ENCODE measurements around the gene WDSUB1.
A peak's percentile ranks its signal among the peaks of the same experiment; 100 is the strongest.

Gene WDSUB1

GRCh38 chr2:159265171-159265576, 21.3 kb downstream of the WDSUB1 start:
- no peak for DNase-seq

- DNase-seq = no peak
Measured at GRCh38 chr2:159262904-159263303, 23.6 kb downstream of the WDSUB1 start.

GRCh38 chr2:159262226-159262625, 24.3 kb downstream of the WDSUB1 start:
- DNase-seq = no peak

GRCh38 chr2:159256159-159256558, 30.3 kb downstream of the WDSUB1 start:
- DNase-seq = no peak

- DNase-seq = no peak
Measured at GRCh38 chr2:159252905-159253304, 33.6 kb downstream of the WDSUB1 start.

GRCh38 chr2:159251296-159252173, 35.0 kb downstream of the WDSUB1 start:
- DNase-seq = no peak

- peak in 1 of 2 donors; percentile 19 for DNase-seq
Measured at GRCh38 chr2:159249990-159250715, 36.4 kb downstream of the WDSUB1 start.

GRCh38 chr2:159246325-159246988, 40.0 kb downstream of the WDSUB1 start:
- DNase-seq = no peak

- no peak for DNase-seq
Measured at GRCh38 chr2:159243529-159243928, 43.0 kb downstream of the WDSUB1 start.

GRCh38 chr2:159234868-159235267, 51.6 kb downstream of the WDSUB1 start:
- DNase-seq = no peak

- DNase-seq = no peak
Measured at GRCh38 chr2:159232456-159233170, 53.9 kb downstream of the WDSUB1 start.

GRCh38 chr2:159230145-159230877, 56.2 kb downstream of the WDSUB1 start:
- no peak for DNase-seq

GRCh38 chr2:159229476-159230144, 56.9 kb downstream of the WDSUB1 start:
- DNase-seq = no peak

GRCh38 chr2:159228081-159228581, 58.4 kb downstream of the WDSUB1 start:
- DNase-seq = no peak

GRCh38 chr2:159227467-159227866, 59.0 kb downstream of the WDSUB1 start:
- DNase-seq = peak in 1 of 2 donors; percentile 15

- DNase-seq = no peak
Measured at GRCh38 chr2:159226608-159227385, 59.7 kb downstream of the WDSUB1 start.

GRCh38 chr2:159226059-159226461, 60.4 kb downstream of the WDSUB1 start:
- peak; percentile 36 to 47 for DNase-seq

- no peak for DNase-seq
Measured at GRCh38 chr2:159225025-159226016, 61.2 kb downstream of the WDSUB1 start.

Measured in CD4-positive, alpha-beta T cell treated with Interleukin-1 beta for 1 hour (primary cell).